ENCODE measurements around the gene WWC1.

DNA sequence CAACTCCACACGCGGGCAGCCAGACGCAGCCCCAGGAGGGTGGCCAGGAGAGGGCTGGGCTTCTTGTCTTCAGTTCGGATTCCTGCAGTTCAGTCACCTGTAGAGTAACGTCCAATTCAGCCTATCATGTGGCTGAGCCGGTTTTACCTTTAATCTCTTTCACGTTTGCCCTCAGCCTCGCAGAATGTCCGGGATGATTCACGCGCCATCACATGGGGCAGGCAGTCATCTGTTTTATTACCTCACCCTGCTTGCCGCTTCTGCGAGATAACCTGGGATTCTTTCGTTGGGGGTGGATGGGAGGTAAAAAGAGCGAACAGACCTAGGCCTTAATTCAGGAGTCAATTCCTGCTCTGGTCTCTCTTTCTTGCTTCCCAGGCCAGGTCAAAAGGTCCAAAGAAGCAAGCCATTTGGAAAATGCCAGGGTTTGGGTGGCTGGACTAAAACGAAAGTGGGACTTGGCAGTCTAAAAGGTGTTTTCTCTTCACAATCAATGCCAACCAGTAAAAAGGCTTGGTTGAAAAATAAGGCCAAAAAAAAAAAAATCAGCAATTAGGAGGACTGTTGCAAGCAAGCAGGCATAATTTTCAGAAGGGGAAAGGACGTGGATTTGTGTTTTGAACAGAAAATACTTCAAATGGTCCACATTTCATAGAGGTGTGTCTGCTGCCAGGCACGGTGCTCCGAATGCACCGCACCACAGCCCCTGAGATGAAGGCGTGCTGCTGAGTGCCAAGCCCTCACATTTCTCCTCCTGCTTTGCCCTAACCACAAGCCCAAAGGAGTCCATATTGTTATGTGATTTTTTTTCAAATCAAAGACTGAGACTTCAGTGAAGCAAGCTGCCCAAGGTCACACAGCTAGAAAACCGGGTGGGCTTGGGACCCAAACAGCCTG, 2.8 kb upstream of the WWC1 start:
- TF ChIP-seq, protein P1, sequence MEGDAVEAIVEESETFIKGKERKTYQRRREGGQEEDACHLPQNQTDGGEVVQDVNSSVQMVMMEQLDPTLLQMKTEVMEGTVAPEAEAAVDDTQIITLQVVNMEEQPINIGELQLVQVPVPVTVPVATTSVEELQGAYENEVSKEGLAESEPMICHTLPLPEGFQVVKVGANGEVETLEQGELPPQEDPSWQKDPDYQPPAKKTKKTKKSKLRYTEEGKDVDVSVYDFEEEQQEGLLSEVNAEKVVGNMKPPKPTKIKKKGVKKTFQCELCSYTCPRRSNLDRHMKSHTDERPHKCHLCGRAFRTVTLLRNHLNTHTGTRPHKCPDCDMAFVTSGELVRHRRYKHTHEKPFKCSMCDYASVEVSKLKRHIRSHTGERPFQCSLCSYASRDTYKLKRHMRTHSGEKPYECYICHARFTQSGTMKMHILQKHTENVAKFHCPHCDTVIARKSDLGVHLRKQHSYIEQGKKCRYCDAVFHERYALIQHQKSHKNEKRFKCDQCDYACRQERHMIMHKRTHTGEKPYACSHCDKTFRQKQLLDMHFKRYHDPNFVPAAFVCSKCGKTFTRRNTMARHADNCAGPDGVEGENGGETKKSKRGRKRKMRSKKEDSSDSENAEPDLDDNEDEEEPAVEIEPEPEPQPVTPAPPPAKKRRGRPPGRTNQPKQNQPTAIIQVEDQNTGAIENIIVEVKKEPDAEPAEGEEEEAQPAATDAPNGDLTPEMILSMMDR (IDR thresholded peaks at IDR 0.05; ENCODE audit: low read length): no peak
- TF ChIP-seq EZH2 (IDR thresholded peaks at IDR 0.05; ENCODE audit: borderline replicate concordance, low read length): no peak
